NCI-H1417 treated with DMSO at 0.1 percent for 48 hours (cell line): Measurements from ENCODE around the gene PDE1A.

Experiments
- DNase-seq: peaks from one replicate; lab custom pipeline; 2025; lab: John Stamatoyannopoulos, UW

PDE1A gene

DNA sequence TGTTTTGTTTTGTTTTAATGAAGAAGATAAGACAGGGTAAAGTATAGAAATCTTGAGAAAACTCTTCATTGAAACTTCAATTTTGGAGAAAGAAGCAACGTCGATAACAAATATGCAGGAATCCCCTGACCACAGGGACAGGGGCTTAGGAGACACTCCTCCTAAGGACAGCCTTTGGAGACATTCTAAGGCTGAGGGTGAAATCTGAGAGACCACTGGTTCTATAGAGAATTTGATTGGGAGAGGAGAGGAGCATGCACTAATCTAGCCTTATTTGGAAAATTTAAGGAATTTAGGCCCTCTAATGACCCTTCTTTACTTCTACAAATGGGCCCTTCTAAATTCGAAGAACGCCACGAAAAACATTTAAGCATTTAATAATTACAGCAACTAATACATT, 233.5 kb downstream of the PDE1A start:
- DNase-seq = no peak

GRCh38 chr2:182191061-182191460, 235.8 kb downstream of the PDE1A start:
- DNase-seq = no peak

- DNase-seq = no peak
These were observed 239.7 kb downstream of the PDE1A start for GRCh38 chr2:182187130-182187529.

DNA sequence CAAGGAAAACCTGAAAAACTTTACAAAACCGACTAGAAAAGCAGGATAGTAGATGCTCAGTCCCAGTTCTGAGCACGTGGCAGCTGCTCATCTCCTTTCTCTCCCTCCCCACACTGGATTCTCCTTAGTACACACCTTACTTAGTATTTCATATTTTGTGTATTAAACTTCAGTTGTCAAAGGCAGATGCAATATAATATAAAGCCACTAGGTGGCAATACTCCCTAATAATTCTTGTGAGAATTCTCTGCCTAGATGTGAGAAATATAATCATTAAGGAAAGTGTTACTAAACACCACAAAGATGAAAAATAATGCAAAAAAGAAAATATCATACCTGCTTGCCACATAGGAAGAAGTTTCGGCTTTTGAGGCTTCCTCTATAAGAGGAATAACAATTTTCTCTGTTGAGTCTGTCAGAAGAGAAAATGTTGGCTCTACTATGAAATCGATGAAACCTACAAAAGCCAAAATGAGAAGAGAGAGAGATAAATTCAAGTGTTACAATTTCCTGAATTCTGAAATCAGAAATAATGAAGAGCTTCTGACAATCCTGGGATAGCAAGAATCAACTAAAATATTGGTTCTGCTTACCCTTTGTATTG, 240.6 kb downstream of the PDE1A start:
- DNase-seq = peak; percentile 44

GRCh38 chr2:182182436-182182835, 244.4 kb downstream of the PDE1A start:
- no peak for DNase-seq

- no peak for DNase-seq
These were observed 245.5 kb downstream of the PDE1A start for GRCh38 chr2:182181381-182181780.

DNA sequence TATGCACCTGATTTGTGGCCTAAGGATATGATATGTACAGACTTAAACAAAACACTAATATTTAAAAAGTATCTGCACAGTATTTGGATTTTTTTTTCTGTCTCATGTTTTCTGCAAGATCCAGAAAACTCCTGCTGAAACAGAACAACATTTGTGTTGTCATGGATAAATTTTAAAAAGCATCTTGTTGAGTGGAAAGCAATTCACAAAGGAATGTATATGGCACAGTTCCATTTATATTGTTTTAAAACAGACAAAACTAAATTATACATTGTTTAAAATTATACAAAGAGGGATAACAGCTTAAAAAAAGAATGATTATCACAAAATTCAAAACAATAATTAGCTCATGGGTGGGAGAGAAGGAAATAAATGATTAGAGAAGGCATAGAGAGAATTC, 247.7 kb downstream of the PDE1A start:
- DNase-seq = no peak

DNA sequence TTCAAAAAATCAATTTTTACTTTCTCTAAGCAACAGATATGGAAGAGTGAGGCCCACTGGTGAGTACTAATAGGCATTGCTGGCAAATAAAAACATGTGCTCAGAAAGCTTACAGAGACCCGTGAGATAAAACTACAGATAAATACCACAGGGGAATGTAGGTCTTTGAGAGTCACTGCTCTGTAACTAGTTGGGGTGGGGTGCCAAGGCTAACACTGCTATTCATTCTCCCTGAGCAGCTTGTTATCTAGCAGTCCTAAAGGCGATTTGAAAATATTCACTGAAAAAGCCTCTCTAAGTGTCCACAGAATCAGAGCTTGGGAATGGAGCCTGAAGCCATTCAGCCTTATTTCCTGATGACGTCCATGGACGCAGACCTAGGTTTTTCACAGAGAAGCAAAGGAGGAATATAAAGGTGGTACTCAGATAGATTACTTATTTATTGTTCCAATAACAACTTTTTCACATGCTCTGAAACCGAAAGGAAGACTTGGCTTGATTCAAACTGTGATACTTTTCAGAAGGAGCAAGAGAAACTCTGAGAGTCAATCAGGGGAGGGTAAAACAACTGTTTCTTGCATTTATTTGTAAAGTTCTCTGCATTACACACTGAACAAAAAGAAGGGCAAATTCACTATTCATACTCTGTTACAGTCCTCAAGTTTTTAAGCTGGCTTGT, 252.8 kb downstream of the PDE1A start:
- no peak for DNase-seq

DNA sequence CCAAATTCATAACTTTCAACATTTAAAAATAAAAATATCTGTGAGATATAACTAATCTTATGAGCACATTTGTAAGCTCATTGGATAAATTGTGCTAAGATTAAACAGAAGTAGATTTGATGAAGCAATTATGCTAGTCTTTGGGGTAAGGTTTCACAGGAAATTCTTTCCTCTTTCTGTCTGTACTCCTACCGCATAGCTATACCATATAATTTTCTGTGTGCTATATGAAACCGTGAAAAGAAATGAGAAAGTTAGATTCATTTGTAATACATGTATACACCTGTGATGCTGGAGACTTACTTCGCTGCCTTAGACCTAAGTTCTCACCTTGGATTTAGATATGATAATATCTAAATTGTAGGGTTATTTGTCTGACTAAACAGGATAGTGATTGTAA, 256.5 kb downstream of the PDE1A start:
- DNase-seq = no peak

DNA sequence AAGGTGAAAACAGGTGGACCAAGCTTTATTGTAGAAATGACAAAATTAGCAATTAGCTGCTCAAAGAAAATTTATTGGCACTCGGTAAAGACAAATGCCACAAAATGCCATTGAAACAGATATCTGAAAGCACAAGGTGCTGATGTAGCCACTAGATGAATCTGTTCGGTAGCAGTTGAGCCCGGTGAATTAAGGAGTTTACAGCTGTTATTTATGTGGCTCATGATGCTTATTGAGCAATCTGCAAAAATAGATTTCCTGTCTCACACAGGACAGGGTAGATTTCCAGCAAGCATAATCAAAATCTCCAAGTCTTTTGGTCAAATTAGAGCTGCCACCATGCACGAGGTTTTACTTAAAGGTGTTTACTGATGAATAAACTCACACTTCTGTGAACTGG, 259.0 kb downstream of the PDE1A start:
- DNase-seq = no peak

GRCh38 chr2:182166841-182167240, 260.0 kb downstream of the PDE1A start:
- DNase-seq = no peak

DNA sequence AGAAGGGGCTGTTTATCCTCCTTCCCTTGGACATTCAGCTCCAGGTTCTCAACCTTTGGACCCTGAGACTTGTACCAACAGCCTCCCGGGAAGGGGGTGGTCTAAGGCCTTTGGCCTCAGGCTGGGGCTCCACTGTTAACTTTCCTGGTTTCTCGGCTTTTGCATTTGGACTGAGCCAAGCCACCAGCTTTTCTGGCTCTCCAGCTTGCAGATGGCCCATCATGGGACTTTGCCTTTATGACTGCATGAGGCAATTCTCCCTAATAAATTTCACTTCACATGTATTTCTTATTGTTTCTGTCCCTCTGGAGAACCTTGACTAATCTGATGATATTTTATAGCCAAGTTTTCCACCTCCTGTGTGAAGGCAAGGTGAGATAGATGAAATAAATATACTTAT, 260.4 kb downstream of the PDE1A start:
- no peak for DNase-seq

DNA sequence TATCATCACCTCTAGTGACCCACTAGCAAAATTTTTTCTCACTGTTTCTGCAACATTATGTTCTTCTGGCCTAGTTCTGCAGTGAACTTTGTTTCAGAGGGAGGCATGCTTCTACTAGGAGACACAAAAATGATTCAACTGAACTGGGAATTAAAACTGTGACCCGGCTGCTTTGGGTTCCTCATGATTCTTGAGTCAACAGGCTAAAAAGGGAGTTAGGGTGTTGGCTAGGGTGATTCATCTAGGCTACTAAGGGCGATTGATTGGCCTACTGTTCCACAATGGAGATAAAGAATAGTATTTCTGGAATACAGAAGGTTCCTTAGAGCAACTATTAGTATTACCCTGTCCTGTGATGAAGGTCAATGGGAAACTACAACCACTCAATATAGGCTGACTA, 261.6 kb downstream of the PDE1A start:
- no peak for DNase-seq

GRCh38 chr2:182164686-182165085, 262.1 kb downstream of the PDE1A start:
- no peak for DNase-seq

DNA sequence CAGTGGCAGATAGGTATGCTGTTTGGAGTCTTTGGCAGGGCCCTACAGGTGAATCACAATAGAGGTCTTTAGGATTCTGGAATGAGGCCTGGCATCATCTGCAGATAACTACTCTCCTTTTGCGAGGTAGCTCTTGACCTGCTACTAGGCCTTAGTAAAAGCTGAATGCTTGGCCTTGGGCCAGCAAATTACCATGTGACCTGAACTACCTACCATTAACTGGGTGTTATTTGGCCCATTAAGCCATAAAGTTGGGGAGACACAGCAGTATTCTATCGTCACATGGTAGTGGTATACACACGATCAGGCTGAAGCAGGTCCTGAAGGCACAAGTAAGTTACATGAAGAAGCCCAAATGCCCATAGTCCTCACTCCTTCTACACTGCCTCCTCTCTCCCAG, 263.0 kb downstream of the PDE1A start:
- no peak for DNase-seq

GRCh38 chr2:182148344-182148743, 278.5 kb downstream of the PDE1A start:
- DNase-seq = no peak

DNA sequence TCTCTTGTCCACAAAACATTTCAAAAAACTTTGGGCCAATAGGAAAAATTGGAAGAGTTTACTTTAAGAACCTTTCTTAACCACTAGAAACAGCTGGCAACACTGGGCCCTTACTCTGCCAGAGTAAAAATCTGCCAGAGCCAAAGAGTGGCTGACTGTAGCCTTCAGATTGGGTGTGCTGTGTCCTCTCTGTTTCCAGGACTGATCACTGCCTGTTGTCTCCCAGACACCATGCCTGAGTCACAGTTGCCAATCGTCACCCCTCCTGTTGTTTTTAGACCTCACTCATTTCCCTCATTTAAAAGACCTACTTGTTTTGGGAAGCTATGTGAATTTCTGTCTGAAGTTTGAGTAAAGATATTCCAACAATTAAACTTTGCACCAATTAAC, 282.1 kb downstream of the PDE1A start:
- DNase-seq = no peak

DNA sequence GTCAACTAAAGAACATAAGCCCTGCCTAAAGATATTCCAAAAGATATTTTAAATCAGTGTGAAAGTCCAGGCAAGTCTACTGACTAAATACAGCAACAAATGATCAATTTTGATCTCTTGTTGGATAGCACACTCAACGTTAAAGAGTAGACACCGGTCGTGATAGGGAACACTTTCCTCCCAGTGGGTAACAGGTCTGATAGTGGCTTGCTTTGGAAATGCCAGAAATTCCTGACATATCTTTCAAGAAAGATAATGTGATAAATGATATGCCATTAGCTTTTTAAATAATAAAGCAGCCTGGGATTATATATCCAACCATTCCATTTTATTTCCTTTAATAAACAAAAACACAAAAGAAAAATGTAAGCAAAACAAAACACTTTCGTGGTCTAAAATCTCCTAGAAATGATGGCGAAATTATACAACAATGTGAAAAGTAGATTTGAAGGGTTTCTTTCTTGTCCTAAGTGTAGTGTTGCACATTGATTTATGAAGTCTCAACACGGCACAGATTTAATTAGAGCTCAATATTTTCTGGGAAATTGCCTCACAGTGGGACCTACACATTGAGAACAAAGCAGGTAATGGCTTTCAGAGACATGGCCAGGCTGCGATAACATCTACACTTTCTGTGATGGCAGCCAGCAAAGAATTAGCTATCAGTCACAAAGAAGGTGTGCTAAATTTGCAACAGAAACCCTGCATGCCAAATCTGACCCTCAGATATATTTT, 282.6 kb downstream of the PDE1A start:
- DNase-seq = no peak

- DNase-seq = no peak
These were observed 284.8 kb downstream of the PDE1A start for GRCh38 chr2:182142062-182142461.

DNA sequence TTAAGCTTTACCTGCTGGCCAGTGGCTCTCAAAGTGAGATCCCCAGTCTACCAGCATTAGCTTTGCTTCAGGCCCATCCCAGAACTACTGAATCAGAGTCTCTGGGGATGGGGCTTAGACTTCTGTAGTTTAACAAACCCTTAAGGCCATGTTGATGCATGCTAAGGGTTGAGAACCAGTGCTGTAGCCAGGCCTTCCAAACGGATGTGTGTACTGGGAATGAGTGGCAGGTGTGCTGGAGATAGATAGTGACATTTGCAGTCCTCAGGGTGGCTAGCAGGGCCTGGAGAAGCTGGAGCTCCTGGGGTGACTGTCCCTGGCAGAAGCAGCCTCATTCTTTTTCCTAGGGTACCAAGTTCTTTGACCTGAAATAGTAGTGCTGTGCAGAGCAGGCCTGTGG, 292.6 kb downstream of the PDE1A start:
- no peak for DNase-seq

GRCh38 chr2:182133195-182133891, 293.5 kb downstream of the PDE1A start:
- DNase-seq = no peak

GRCh38 chr2:182132605-182133004, 294.2 kb downstream of the PDE1A start:
- DNase-seq = no peak
